Eye (tissue), 1 donor: ENCODE results near the gene DYNC2H1.

Experiments used
- DNase-seq: peaks from one replicate; pipeline ENCODE4 v3.0.0-alpha.2; 2015

DYNC2H1 gene

GRCh38 chr11:103378931-103379330 is 269.7 kb downstream of the DYNC2H1 start:
- no peak for DNase-seq

GRCh38 chr11:103380031-103380430 is 270.8 kb downstream of the DYNC2H1 start:
- DNase-seq, result no peak

- DNase-seq, result no peak
Observed at GRCh38 chr11:103384652-103385051, 275.4 kb downstream of the DYNC2H1 start.

GRCh38 chr11:103395612-103396011 is 286.4 kb downstream of the DYNC2H1 start:
- no peak for DNase-seq

GRCh38 chr11:103396237-103396636 is 287.0 kb downstream of the DYNC2H1 start:
- DNase-seq, result no peak

- no peak for DNase-seq
Observed at GRCh38 chr11:103397369-103397768, 288.1 kb downstream of the DYNC2H1 start.

- no peak for DNase-seq
Observed at GRCh38 chr11:103398829-103399228, 289.6 kb downstream of the DYNC2H1 start.

- DNase-seq, result no peak
Observed at GRCh38 chr11:103406357-103406756, 297.1 kb downstream of the DYNC2H1 start.

- DNase-seq, result no peak
Observed at GRCh38 chr11:103407641-103408040, 298.4 kb downstream of the DYNC2H1 start.

GRCh38 chr11:103413266-103413888 is 304.2 kb downstream of the DYNC2H1 start:
- DNase-seq, result no peak

- DNase-seq, result no peak
Observed at GRCh38 chr11:103418014-103418413, 308.8 kb downstream of the DYNC2H1 start.

GRCh38 chr11:103420593-103420992 is 311.4 kb downstream of the DYNC2H1 start:
- DNase-seq, result no peak

GRCh38 chr11:103433386-103434072 is 324.3 kb downstream of the DYNC2H1 start:
- peak; percentile 6 for DNase-seq

- no peak for DNase-seq
Observed at GRCh38 chr11:103434073-103434411, 324.8 kb downstream of the DYNC2H1 start.

- no peak for DNase-seq
Observed at GRCh38 chr11:103436131-103436770, 327.0 kb downstream of the DYNC2H1 start.

GRCh38 chr11:103441021-103441420 is 331.8 kb downstream of the DYNC2H1 start:
- no peak for DNase-seq

GRCh38 chr11:103448966-103449365 is 339.7 kb downstream of the DYNC2H1 start:
- DNase-seq, result no peak

GRCh38 chr11:103450241-103450640 is 341.0 kb downstream of the DYNC2H1 start:
- no peak for DNase-seq

- DNase-seq, result no peak
Observed at GRCh38 chr11:103453126-103453525, 343.9 kb downstream of the DYNC2H1 start.

GRCh38 chr11:103453915-103454709 is 344.9 kb downstream of the DYNC2H1 start:
- no peak for DNase-seq

- DNase-seq, result no peak
Observed at GRCh38 chr11:103464420-103464819, 355.2 kb downstream of the DYNC2H1 start.

- DNase-seq, result no peak
Observed at GRCh38 chr11:103465555-103466140, 356.4 kb downstream of the DYNC2H1 start.

- DNase-seq, result no peak
Observed at GRCh38 chr11:103471546-103471945, 362.3 kb downstream of the DYNC2H1 start.
